ENCODE measurements around the gene PC. TPM values are rescaled to one million over a fixed set of nuclear protein-coding genes. Genes with fewer than 3 reads are reported as not detected.

The PC gene
- total and polyA plus RNA-seq, 9 of the 15 experiments (the other 6 are each of a cell fraction or from before 2014, with no cell fraction given) = 0.94 to 38.0 (median 8.7) TPM

DNA sequence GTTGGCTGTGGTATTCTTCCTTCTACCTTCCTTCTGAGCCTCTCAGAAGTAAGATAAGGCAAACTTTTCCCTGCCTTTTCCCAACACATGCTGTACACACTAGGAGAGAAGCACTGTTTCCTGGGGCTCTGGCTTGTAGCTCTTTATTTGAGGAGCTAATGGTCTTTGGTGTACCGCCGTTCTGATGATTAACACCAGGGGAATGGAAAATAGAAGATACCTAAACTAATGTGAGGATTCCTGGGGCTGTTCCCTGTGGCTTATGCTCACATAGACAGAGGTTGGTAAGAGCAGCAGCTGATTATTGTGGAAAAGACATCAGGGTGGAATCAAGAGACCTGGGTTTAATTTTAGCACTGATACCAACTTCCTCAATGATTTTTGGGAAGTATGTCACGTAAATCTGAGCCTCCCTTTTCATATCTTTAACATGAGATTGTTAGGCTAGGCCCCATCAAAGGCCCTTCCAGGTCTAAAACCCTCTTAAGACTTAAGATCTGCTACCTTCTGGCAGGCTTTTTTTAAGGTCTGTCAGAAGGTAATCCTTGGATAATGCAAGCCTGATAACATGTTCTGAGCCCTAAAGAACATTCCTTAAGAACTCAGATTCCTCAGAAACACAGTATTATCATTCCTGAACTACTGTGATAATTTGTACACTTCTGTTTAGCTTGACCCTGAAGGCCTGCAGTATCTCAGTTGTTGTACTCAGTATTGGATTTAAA, 139.8 kb downstream of the PC start (continued):
- TF ChIP-seq, protein P1, sequence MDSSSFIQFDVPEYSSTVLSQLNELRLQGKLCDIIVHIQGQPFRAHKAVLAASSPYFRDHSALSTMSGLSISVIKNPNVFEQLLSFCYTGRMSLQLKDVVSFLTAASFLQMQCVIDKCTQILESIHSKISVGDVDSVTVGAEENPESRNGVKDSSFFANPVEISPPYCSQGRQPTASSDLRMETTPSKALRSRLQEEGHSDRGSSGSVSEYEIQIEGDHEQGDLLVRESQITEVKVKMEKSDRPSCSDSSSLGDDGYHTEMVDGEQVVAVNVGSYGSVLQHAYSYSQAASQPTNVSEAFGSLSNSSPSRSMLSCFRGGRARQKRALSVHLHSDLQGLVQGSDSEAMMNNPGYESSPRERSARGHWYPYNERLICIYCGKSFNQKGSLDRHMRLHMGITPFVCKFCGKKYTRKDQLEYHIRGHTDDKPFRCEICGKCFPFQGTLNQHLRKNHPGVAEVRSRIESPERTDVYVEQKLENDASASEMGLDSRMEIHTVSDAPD (CRISPR knock-in tag; IDR thresholded peaks at IDR 0.05) = no peak
- no peak for TF ChIP-seq ADNP (tag; IDR thresholded peaks at IDR 0.05)
- no peak for TF ChIP-seq SRSF7 (optimal IDR thresholded peaks at IDR 0.05; ENCODE audit: low read depth, low read length)

DNA sequence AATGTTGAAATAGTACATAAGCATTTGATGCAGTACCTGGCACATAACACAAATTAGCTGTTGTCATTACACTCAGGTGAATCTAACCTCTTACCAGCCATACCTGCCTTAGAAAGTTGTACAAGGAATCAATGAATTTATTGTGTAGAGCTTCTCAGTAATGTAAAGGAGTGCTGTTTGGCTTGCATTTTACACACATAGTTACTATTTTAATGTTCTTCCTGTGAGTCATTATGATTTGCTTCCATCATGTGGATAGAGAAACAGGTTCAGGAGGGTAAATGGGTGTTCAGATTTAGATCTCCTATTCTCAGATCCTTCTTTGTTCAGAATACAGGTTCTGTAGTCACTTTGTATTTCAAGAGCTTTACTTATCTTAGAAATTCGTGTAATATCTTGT, 142.5 kb downstream of the PC start:
- no peak for FAIRE-seq
- H3K9me1 ChIP-seq (ENCODE audit: control insufficient read depth, insufficient read depth, low read length) = no peaks in the 10 kb centered on the region
- H4K20me1 ChIP-seq (replicated peaks; ENCODE audit: control insufficient read depth, insufficient read depth, low read length) = no peaks in the 10 kb centered on the region
- CTCF ChIA-PET (ENCODE audit: low intra/inter-chr PET ratio) = no interaction called here
- in situ Hi-C loops (cut with MboI) = loop anchor here (10.0 kb wide), 1 partner anchor 261 kb away; no protein-coding TSS in a partner anchor
- H3K9ac ChIP-seq (ENCODE audit: insufficient read depth in 1 of 2, low read depth in 2 of 2, low read length in 2 of 2) = no peak overlapping the region
- no peaks in the 10 kb centered on the region for H3K9me3 ChIP-seq (replicated peaks; ENCODE audit: control insufficient read depth, insufficient read depth, low read depth, low read length)
- no peak overlapping the region for H3K4me2 ChIP-seq (ENCODE audit: insufficient read depth, low read length)
- H3K27me3 ChIP-seq (ENCODE audit: control insufficient read depth in 2 of 2, insufficient read depth in 2 of 2, low read length in 2 of 2) = no peaks in the 10 kb centered on the region
- intact Hi-C loops (cut with micrococcal nuclease) = no loop called here
- TF ChIP-seq CHD1 (IDR thresholded peaks at IDR 0.05; ENCODE audit: low read length) (no peak), TAF1 (IDR thresholded peaks at IDR 0.05; ENCODE audit: control insufficient read depth, extremely low read depth, insufficient read depth, low read length, severe bottlenecking) (no peak)
- H3K27ac ChIP-seq (ENCODE audit: extremely low read depth, low read depth, low read length) = no peak overlapping the region
- POLR2A ChIA-PET = interaction anchor here (0.7 to 0.8 kb wide), 2 partner anchors 28 to 337 kb away, joined by 3 read pairs; partner anchors contain the start of gene RCE1
- H3K4me1 ChIP-seq (replicated peaks in 1 of 2; ENCODE audit: control insufficient read depth in 2 of 2, insufficient read depth in 2 of 2, low read length in 2 of 2) = no peaks in the 10 kb centered on the region
- no peak overlapping the region for H2AFZ ChIP-seq (ENCODE audit: low read depth, low read length)
- no TSS peak for BruUV-seq (replicated peaks)
- no peaks in the 10 kb centered on the region for H3K79me2 ChIP-seq (ENCODE audit: control insufficient read depth, insufficient read depth, low read length)
- ATAC-seq = no peak
- H3K4me3 ChIP-seq = no peak overlapping the region
- WGBS (ENCODE audit: insufficient coverage, low coverage, missing lambda C conversion rate) = 0% methylated on average over 1 of the region's 1 CpG
- no peak for DNase-seq (ENCODE audit: extremely low read depth in 1 of 4, low spot score in 3 of 4)
- no peaks in the 10 kb centered on the region; the same call in 2 of the 3 replicates for H3K36me3 ChIP-seq (ENCODE audit: control insufficient read depth, insufficient read depth, low read length)
